Omental fat pad (tissue), 4 donors: ENCODE data around the gene RANBP1. TPM values are rescaled to one million over a fixed set of nuclear protein-coding genes. Genes with fewer than 3 reads are reported as not detected.

Experiments
- ATAC-seq: fragments of 150-250 bp; one replicate; pipeline ENCODE4 v1.9.1; 2016; ENCODE audit warnings: mild to moderate bottlenecking, moderate library complexity; ENCODE audit not compliant: low FRiP score
- DNase-seq: peaks from one replicate; pipeline ENCODE4 v3.0.0-alpha.2; 2019; ENCODE audit warnings: low spot score
- total RNA-seq, 4 donors: library from RNA; depleted of rRNA; stranded (reverse); fragments of >200 nt; gene quantifications; one replicate each; pipeline ENCODE4 v1.1.0, GENCODE V29; 2016
- TF ChIP-seq, protein P1 (sequence below), 3 donors: fragments of 450-650 bp; IDR thresholded peaks; one replicate each; pipeline ENCODE4 v1.5.1; 2016 to 2017; ENCODE audit warnings: antibody characterized with exemption in 3 of 3, mild to moderate bottlenecking in 3 of 3, moderate library complexity in 2 of 3

The RANBP1 gene
- total RNA-seq, 4 donors from 2014 or later = 146 to 285 (median 159) TPM

DNA sequence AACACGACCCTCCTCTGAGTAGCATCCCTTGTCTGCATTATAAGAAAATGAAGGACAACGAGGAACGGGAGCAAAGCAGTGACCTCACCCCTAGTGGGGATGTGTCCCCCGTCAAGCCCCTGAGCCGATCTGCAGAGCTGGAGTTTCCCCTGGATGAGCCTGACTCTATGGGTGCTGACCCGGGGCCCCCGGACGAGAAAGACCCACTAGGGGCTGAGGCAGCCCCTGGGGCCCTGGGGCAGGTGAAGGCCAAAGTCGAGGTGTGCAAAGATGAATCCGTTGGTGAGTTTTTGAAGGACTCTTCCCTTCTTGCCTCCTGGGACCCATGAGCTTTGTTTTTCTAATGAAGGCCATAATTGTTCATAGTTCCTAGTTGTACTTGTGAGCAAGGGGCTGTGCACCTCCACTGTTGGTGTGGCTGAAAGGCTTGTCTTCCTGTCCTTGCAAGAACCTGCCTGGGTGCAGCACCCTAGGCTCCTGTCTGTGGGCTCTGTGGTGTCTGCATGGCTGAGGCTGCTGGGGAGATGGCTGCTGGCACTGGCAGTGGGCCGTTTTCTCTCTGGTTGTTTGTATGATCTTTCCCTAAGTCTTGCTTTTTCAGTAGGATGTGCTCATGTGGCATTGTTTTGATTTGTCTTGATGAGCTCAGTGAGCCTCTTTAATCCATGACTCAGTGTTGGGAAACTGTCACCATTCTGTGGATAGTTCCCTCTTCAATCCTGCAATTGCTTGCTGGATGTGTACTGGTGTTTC is 25.8 kb upstream of the RANBP1 start:
- TF ChIP-seq, protein P1, sequence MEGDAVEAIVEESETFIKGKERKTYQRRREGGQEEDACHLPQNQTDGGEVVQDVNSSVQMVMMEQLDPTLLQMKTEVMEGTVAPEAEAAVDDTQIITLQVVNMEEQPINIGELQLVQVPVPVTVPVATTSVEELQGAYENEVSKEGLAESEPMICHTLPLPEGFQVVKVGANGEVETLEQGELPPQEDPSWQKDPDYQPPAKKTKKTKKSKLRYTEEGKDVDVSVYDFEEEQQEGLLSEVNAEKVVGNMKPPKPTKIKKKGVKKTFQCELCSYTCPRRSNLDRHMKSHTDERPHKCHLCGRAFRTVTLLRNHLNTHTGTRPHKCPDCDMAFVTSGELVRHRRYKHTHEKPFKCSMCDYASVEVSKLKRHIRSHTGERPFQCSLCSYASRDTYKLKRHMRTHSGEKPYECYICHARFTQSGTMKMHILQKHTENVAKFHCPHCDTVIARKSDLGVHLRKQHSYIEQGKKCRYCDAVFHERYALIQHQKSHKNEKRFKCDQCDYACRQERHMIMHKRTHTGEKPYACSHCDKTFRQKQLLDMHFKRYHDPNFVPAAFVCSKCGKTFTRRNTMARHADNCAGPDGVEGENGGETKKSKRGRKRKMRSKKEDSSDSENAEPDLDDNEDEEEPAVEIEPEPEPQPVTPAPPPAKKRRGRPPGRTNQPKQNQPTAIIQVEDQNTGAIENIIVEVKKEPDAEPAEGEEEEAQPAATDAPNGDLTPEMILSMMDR (IDR thresholded peaks at IDR 0.05) = no peak
- ATAC-seq (no peak), DNase-seq (no peak)

DNA sequence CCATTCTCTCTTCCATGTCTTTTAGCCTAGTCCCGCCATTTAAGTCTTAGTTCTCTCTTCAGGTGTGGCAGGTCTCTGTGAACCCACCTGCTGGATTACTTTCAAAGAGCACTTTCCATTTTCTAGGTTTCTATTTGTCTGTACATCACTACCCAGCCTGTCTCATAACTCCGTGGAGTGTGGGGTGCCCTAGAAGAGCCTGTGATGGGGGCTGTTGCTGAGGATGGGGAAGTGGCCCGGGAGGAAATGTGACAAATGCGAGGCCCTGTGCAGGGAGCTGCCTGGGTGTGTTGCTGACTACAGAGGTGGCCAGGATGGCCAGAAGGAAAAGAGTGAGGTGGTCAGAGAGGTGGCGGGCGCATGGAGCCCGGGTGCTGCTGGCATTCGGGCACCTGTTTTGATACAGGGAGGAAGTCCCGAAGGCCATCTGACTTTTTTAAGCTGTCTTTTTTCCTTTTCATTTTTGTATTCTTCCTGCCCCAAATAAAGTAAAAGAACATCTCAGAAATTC is 25.1 kb upstream of the RANBP1 start:
- DNase-seq = no peak
- no peak for ATAC-seq
- TF ChIP-seq, protein P1 (IDR thresholded peaks at IDR 0.05) = no peak

GRCh38 chr22:20091690-20092476 is 24.0 kb upstream of the RANBP1 start:
- DNase-seq (no peak), ATAC-seq (no peak)
- TF ChIP-seq, protein P1 (IDR thresholded peaks at IDR 0.05) = no peak

GRCh38 chr22:20092477-20092854 is 23.4 kb upstream of the RANBP1 start:
- no peak for ATAC-seq
- no peak for DNase-seq
- TF ChIP-seq, protein P1 (IDR thresholded peaks at IDR 0.05) = no peak

DNA sequence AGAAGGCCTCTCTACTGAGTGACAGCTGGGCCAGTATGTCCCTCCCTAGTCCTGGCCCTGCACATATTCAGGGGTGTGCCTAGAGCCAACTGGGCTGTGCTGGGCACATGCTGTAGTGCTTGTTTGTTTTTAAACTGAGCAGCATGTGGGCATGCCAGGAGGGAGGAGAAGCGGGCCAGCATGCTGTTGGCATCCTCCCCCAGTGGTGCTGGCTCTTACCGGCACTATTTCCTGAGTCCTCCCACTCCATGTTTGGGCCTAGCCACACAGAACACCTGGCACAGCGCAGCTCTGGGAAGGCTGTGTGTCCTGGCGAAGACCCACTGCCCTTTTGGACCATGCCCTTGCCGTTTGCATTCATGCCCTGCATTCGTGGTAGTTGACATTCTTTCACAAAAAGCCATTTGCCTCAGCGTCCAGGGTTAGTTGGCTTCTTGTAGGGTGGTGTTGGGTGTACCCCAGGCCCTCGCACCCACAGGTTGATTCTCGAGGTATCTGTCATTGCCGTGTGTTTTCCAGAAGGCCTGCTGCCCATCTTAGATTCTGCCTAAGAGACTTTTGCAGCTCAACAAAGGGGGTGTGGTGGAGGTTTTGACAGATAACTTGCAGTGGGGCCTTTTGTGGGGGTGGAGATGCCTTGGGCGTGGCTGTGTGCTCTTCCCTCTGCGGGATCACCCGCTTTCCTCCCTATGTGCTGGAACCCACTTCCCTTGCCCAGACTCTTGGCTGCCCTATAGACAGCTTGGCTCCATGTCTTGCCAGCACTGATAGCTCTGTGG is 22.3 kb upstream of the RANBP1 start:
- no peak for DNase-seq
- ATAC-seq = peak; percentile 29
- TF ChIP-seq, protein P1 (IDR thresholded peaks at IDR 0.05) = no peak

GRCh38 chr22:20094197-20094807 is 21.6 kb upstream of the RANBP1 start:
- TF ChIP-seq, protein P1 (IDR thresholded peaks at IDR 0.05) = no peak
- DNase-seq = no peak
- no peak for ATAC-seq
